ENCODE data around the gene SCIMP.
A peak's percentile ranks its signal among the peaks of the same experiment; 100 is the strongest.

- TF ChIP-seq CTCF (IDR thresholded peaks at IDR 0.05) (peak in 1 of 3 experiments; percentile 13), POLR2AphosphoS5 (IDR thresholded peaks at IDR 0.05; ENCODE audit: insufficient read depth in 1 of 2, low read depth in 1 of 2) (peak; percentile 58 to 71)
Observed at GRCh38 chr17:5281814-5282641, 47.4 kb upstream of the SCIMP start, which contains the start of gene RABEP1.
